ENCODE results near the gene SECISBP2L.
"Not testable (repeated sequence)": the region's sequence is repeated elsewhere in the genome, so short reads cannot be mapped to it uniquely, and the experiment has no call there.

The SECISBP2L gene

GRCh38 chr15:49046220-49047102, at the start of gene SECISBP2L:
Gene SECISBP2L (minus strand): TSS chr15:49046446. CDS start chr15:49046299, 147 bp downstream.
- peak; percentile 86 for DNase-seq (ENCODE audit: low read depth in 2 of 2)

GRCh38 chr15:49094923-49095322, 48.7 kb upstream of the SECISBP2L start:
- no peak for DNase-seq (ENCODE audit: low read depth in 2 of 2)

GRCh38 chr15:49093252-49094105, 47.2 kb upstream of the SECISBP2L start:
- no peak for DNase-seq (ENCODE audit: low read depth in 2 of 2)

GRCh38 chr15:49088996-49089395, 42.8 kb upstream of the SECISBP2L start:
- no peak for DNase-seq (ENCODE audit: low read depth in 2 of 2)

GRCh38 chr15:49085696-49086459, 39.6 kb upstream of the SECISBP2L start:
- DNase-seq (ENCODE audit: low read depth in 2 of 2), result no peak

GRCh38 chr15:49084285-49084570, 38.0 kb upstream of the SECISBP2L start:
- no peak for DNase-seq (ENCODE audit: low read depth in 2 of 2)

GRCh38 chr15:49083401-49084284, 37.4 kb upstream of the SECISBP2L start:
- peak; percentile 59 to 60 for DNase-seq (ENCODE audit: low read depth in 2 of 2)

GRCh38 chr15:49082960-49083359, 36.7 kb upstream of the SECISBP2L start:
- DNase-seq (ENCODE audit: low read depth in 2 of 2), result peak; percentile 76 to 77

GRCh38 chr15:49079340-49080039, 33.2 kb upstream of the SECISBP2L start:
- no peak for DNase-seq (ENCODE audit: low read depth in 2 of 2)

- DNase-seq (ENCODE audit: low read depth in 2 of 2), result no peak
These were observed 29.6 kb upstream of the SECISBP2L start for GRCh38 chr15:49075881-49076280.

GRCh38 chr15:49074589-49075287, 28.5 kb upstream of the SECISBP2L start:
- DNase-seq (ENCODE audit: low read depth in 2 of 2), result not testable (repeated sequence)

- DNase-seq (ENCODE audit: low read depth in 2 of 2), result no peak
These were observed 20.1 kb upstream of the SECISBP2L start for GRCh38 chr15:49066372-49066771.

- no peak for DNase-seq (ENCODE audit: low read depth in 2 of 2)
These were observed 18.6 kb upstream of the SECISBP2L start for GRCh38 chr15:49064884-49065283.

- no peak for DNase-seq (ENCODE audit: low read depth in 2 of 2)
These were observed 18.0 kb upstream of the SECISBP2L start for GRCh38 chr15:49064281-49064653.

GRCh38 chr15:49063402-49064280, 17.4 kb upstream of the SECISBP2L start:
- no peak for DNase-seq (ENCODE audit: low read depth in 2 of 2)

GRCh38 chr15:49062900-49063299, 16.7 kb upstream of the SECISBP2L start:
- no peak for DNase-seq (ENCODE audit: low read depth in 2 of 2)

GRCh38 chr15:49060710-49061495, 14.7 kb upstream of the SECISBP2L start:
- DNase-seq (ENCODE audit: low read depth in 2 of 2), result no peak

- DNase-seq (ENCODE audit: low read depth in 2 of 2), result no peak
These were observed 13.2 kb upstream of the SECISBP2L start for GRCh38 chr15:49059491-49059890.

All from fibroblast of skin of left quadriceps (primary cell).